Prostate gland (tissue), 2 donors: ENCODE results near the gene REV3L. TPM values are rescaled to one million over a fixed set of nuclear protein-coding genes. Genes with fewer than 3 reads are reported as not detected.

Experiments used
- DNase-seq: peaks from one replicate; pipeline ENCODE4 v3.0.0-alpha.2; 2019; ENCODE audit warnings: low spot score
- H3K27ac ChIP-seq, 2 donors: fragments of 200-600 bp; sonication (generic); 2 replicates each; pipeline ENCODE4 v1.5.1; 2017 to 2019
- H3K27me3 ChIP-seq: fragments of 200-600 bp; sonication (generic); replicated peaks from 2 replicates; pipeline ENCODE4 v1.5.1; 2019; ENCODE audit not compliant: insufficient read depth
- H3K36me3 ChIP-seq, 2 donors: fragments of 200-600 bp; sonication (generic); 1 replicate in 1 of 2; 2 replicates in 1 of 2; pipeline versions ENCODE4 v1.5.1 to v1.8.1; 2017 to 2019
- H3K4me1 ChIP-seq: fragments of 200-600 bp; sonication (generic); replicated peaks from 2 replicates; pipeline ENCODE4 v1.5.1; 2019
- H3K4me3 ChIP-seq, 2 donors: fragments of 200-600 bp; sonication (generic); 2 replicates each; pipeline ENCODE4 v1.5.1; 2017 to 2019
- H3K9me3 ChIP-seq: fragments of 200-600 bp; sonication (generic); 2 replicates; pipeline ENCODE4 v1.5.1; 2017
- CTCF ChIP-seq, 4 experiments: fragments of 200-600 bp in 2 of 4; fragments of 450-650 bp in 2 of 4; sonication (generic) in 2 of 4; IDR thresholded peaks; 1 replicate in 3 of 4; 2 replicates in 1 of 4; pipeline ENCODE4 v1.5.1; 2016 to 2019; ENCODE audit warnings: antibody characterized with exemption in 4 of 4, mild to moderate bottlenecking in 2 of 4, moderate library complexity in 2 of 4
- POLR2A ChIP-seq: fragments of 450-650 bp; IDR thresholded peaks from one replicate; pipeline ENCODE4 v1.6.1; 2016; ENCODE audit warnings: antibody characterized with exemption, mild to moderate bottlenecking
- POLR2AphosphoS5 ChIP-seq: sonication (generic); formaldehyde crosslinking; IDR thresholded peaks from one replicate; pipeline ENCODE4 v1.6.1; 2017; ENCODE audit warnings: antibody characterized with exemption
- WGBS: methylation state at CpG from one replicate; pipeline ENCODE4 v1.1.5; 2018; 5-methylcytosine and 5-hydroxymethylcytosine counted together
- intact Hi-C: fragments of 100-400 bp; cut with DNase I; formaldehyde crosslinking; loops from one replicate; pipeline ENCODE4 v1.14.2; 2022
- total RNA-seq, 2 donors: library from RNA; depleted of rRNA; stranded (reverse); fragments of >200 nt; gene quantifications; one replicate each; pipeline ENCODE4 v1.1.0, GENCODE V29; 2016

The REV3L gene
- total RNA-seq, 2 donors from 2014 or later, result 20.0 to 44.2 TPM

GRCh38 chr6:111430605-111431376 lies 52.2 kb downstream of the REV3L start:
- 88% methylated on average over 11 of the region's 11 CpGs for whole genome bisulfite sequencing
- Histone ChIP-seq H3K9me3 (no peaks in the 10 kb centered on the region), H3K36me3 (no peaks in the 10 kb centered on the region), H3K4me1 (no peaks in the 10 kb centered on the region), H3K4me3 (no peak overlapping the region), H3K27me3 (no peaks in the 10 kb centered on the region), H3K27ac (no peak overlapping the region)
- intact Hi-C loops, result no loop called here
- no peak for DNase-seq
- TF ChIP-seq CTCF (IDR thresholded peaks at IDR 0.05), result no peak
- TF ChIP-seq POLR2AphosphoS5, result no peak
- no peak for TF ChIP-seq POLR2A

GRCh38 chr6:111429571-111429970 lies 53.4 kb downstream of the REV3L start:
- Histone ChIP-seq H3K4me3 (no peak overlapping the region), H3K27ac (no peak overlapping the region), H3K4me1 (no peaks in the 10 kb centered on the region), H3K36me3 (no peaks in the 10 kb centered on the region), H3K9me3 (no peaks in the 10 kb centered on the region), H3K27me3 (no peaks in the 10 kb centered on the region)
- intact Hi-C loops, result no loop called here
- no peak for TF ChIP-seq CTCF (IDR thresholded peaks at IDR 0.05)
- no peak for TF ChIP-seq POLR2A
- no peak for TF ChIP-seq POLR2AphosphoS5
- WGBS, result 95% methylated on average over 19 of the region's 19 CpGs
- no peak for DNase-seq

GRCh38 chr6:111428811-111429210 lies 54.2 kb downstream of the REV3L start:
- DNase-seq, result no peak
- intact Hi-C loops, result no loop called here
- 82% methylated on average over 1 of the region's 1 CpG for WGBS
- Histone ChIP-seq H3K36me3 (no peaks in the 10 kb centered on the region), H3K4me3 (no peak overlapping the region), H3K27ac (no peak overlapping the region), H3K4me1 (no peaks in the 10 kb centered on the region), H3K9me3 (no peaks in the 10 kb centered on the region), H3K27me3 (no peaks in the 10 kb centered on the region)
- no peak for TF ChIP-seq POLR2AphosphoS5

GRCh38 chr6:111427341-111428116 lies 55.5 kb downstream of the REV3L start:
- DNase-seq, result peak; percentile 32
- 46% methylated on average over 5 of the region's 5 CpGs for WGBS
- H3K4me3 ChIP-seq, result no peak overlapping the region
- intact Hi-C loops, result no loop called here
- TF ChIP-seq POLR2A, result no peak
- no peak for TF ChIP-seq CTCF (IDR thresholded peaks at IDR 0.05)
- no peak for TF ChIP-seq POLR2AphosphoS5
- H3K27ac ChIP-seq, result peak overlapping the region; percentile 21 to 30
- H3K9me3 ChIP-seq, result no peaks in the 10 kb centered on the region
- no peaks in the 10 kb centered on the region for H3K36me3 ChIP-seq
- H3K4me1 ChIP-seq, result no peaks in the 10 kb centered on the region
- H3K27me3 ChIP-seq, result no peaks in the 10 kb centered on the region

- Histone ChIP-seq H3K4me1 (no peaks in the 10 kb centered on the region), H3K27me3 (no peaks in the 10 kb centered on the region), H3K36me3 (no peaks in the 10 kb centered on the region), H3K4me3 (no peak overlapping the region), H3K27ac (peak overlapping the region in 1 of 2 donors; percentile 2), H3K9me3 (no peaks in the 10 kb centered on the region)
- DNase-seq, result peak; percentile 72
- WGBS, result 57% methylated on average over 5 of the region's 5 CpGs
- TF ChIP-seq POLR2AphosphoS5 (peak; percentile 51), CTCF (IDR thresholded peaks at IDR 0.05) (no peak)
- intact Hi-C loops, result loop anchor here (5.0 kb wide), 1 partner anchor 53 kb away; no protein-coding TSS in a partner anchor
Measured at GRCh38 chr6:111423960-111424846, 58.8 kb downstream of the REV3L start.
